Measurements from ENCODE around the gene CEP85.

GRCh38 chr1:26291433-26291832 lies 57.4 kb downstream of the CEP85 start:
- TF ChIP-seq CTCF (IDR thresholded peaks at IDR 0.05) (no peak), POLR2AphosphoS5 (IDR thresholded peaks at IDR 0.05; ENCODE audit: low read depth, low read length) (no peak), REST (IDR thresholded peaks at IDR 0.05; ENCODE audit: insufficient read depth in 1 of 2, low read depth in 2 of 2, low read length in 1 of 2) (no peak), TCF7L2 (IDR thresholded peaks at IDR 0.05; ENCODE audit: low read depth, low read length) (no peak)

Data from Panc1 (cell line).